Measurements from ENCODE around the gene TNP2. TPM values are rescaled to one million over a fixed set of nuclear protein-coding genes. Genes with fewer than 3 reads are reported as not detected.

The TNP2 gene
- total RNA-seq, 1 experiment from 2014 or later: not detected

- H3K4me1 ChIP-seq (ENCODE audit: control insufficient read depth, insufficient read depth, low read length): peaks cover 15% of the 10 kb centered on the region
- in situ Hi-C loops (cut with HindIII; ENCODE audit: low pct_unique_long_range_greater_than_20kb, low sequenced_read_pairs): no loop called here
- ATAC-seq (0 out of 2 replicates have a peak, but pooled peaks have one; percentile 12), DNase-seq (ENCODE audit: low read depth, low spot score) (no peak)
- ChIA-PET CTCF (interaction anchor here (0.5 to 2.3 kb wide), 17 partner anchors 9 to 291 kb away, joined by 3 to 17 read pairs (median 4); no protein-coding TSS in a partner anchor), POLR2A (interaction anchor here (0.6 to 1.3 kb wide), 8 partner anchors 10 to 288 kb away, joined by 3 to 8 read pairs (median 4); no protein-coding TSS in a partner anchor)
- no peaks in the 10 kb centered on the region for H3K9me3 ChIP-seq (ENCODE audit: control insufficient read depth, insufficient read depth, low read depth, low read length)
- intact Hi-C loops (cut with micrococcal nuclease; ENCODE audit: unreplicated experiment): loop anchor here (5.0 kb wide), 2 partner anchors 102 to 303 kb away; no protein-coding TSS in a partner anchor
- no TSS peak for BruUV-seq (replicated peaks)
- H3K4me3 ChIP-seq (ENCODE audit: low read depth in 2 of 2, low read length in 2 of 2): peak overlapping the region; percentile 66 to 70
- no peaks in the 10 kb centered on the region for H3K36me3 ChIP-seq (ENCODE audit: control insufficient read depth, insufficient read depth, low read length)
- TF ChIP-seq POLR2AphosphoS5 (IDR thresholded peaks at IDR 0.05; ENCODE audit: low read depth, low read length) (no peak), CTCF (IDR thresholded peaks at IDR 0.05) (no peak), REST (IDR thresholded peaks at IDR 0.05; ENCODE audit: insufficient read depth in 1 of 2, low read depth in 2 of 2, low read length in 1 of 2) (no peak), SIN3A (IDR thresholded peaks at IDR 0.05; ENCODE audit: borderline replicate concordance, insufficient read depth, low read depth, low read length) (0 out of 2 replicates have a peak, but pooled peaks have one; percentile 20)
- no peaks in the 10 kb centered on the region for H3K27me3 ChIP-seq (ENCODE audit: control insufficient read depth, insufficient read depth, low read length)
- peak overlapping the region; percentile 49; the same call in 1 of the 2 replicates for H3K27ac ChIP-seq (ENCODE audit: low read length)
Measured at GRCh38 chr16:11254913-11255736, 14.0 kb downstream of the TNP2 start.

- in situ Hi-C loops (cut with HindIII; ENCODE audit: low pct_unique_long_range_greater_than_20kb, low sequenced_read_pairs) (no loop called here), intact Hi-C loops (cut with micrococcal nuclease; ENCODE audit: unreplicated experiment) (no loop called here)
- Histone ChIP-seq H3K27me3 (ENCODE audit: control insufficient read depth, insufficient read depth, low read length) (no peaks in the 10 kb centered on the region), H3K9me3 (ENCODE audit: control insufficient read depth, insufficient read depth, low read depth, low read length) (no peaks in the 10 kb centered on the region), H3K4me1 (ENCODE audit: control insufficient read depth, insufficient read depth, low read length) (peaks cover 14% of the 10 kb centered on the region), H3K36me3 (ENCODE audit: control insufficient read depth, insufficient read depth, low read length) (no peaks in the 10 kb centered on the region), H3K4me3 (ENCODE audit: low read depth in 2 of 2, low read length in 2 of 2) (peak overlapping the region; percentile 66 to 70), H3K27ac (ENCODE audit: low read length) (peak overlapping the region; percentile 54; the same call in 1 of the 2 replicates)
- ChIA-PET CTCF (interaction anchor here (0.6 to 1.4 kb wide), 3 partner anchors 40 to 289 kb away, joined by 3 to 5 read pairs (median 4); no protein-coding TSS in a partner anchor), POLR2A (interaction anchor here (0.6 kb wide), 3 partner anchors 65 to 283 kb away, joined by 3 to 6 read pairs (median 4); no protein-coding TSS in a partner anchor)
- TF ChIP-seq REST (IDR thresholded peaks at IDR 0.05; ENCODE audit: insufficient read depth in 1 of 2, low read depth in 2 of 2, low read length in 1 of 2): no peak
- TF ChIP-seq SIN3A (IDR thresholded peaks at IDR 0.05; ENCODE audit: borderline replicate concordance, insufficient read depth, low read depth, low read length): no peak
- no peak for TF ChIP-seq TCF7L2 (IDR thresholded peaks at IDR 0.05; ENCODE audit: low read depth, low read length)
- TF ChIP-seq POLR2AphosphoS5 (IDR thresholded peaks at IDR 0.05; ENCODE audit: low read depth, low read length): no peak
- no peak for TF ChIP-seq CTCF (IDR thresholded peaks at IDR 0.05)
- no peak for ATAC-seq
- DNase-seq (ENCODE audit: low read depth, low spot score): no peak
- TSS peak; percentile 88 for BruUV-seq (replicated peaks)
Measured at GRCh38 chr16:11253995-11254912, 14.9 kb downstream of the TNP2 start.

Measured in Panc1 (cell line).